ENCODE measurements around the gene LRRC42.
A peak's percentile ranks its signal among the peaks of the same experiment; 100 is the strongest.
"Not testable (repeated sequence)": the region's sequence is repeated elsewhere in the genome, so short reads cannot be mapped to it uniquely, and the experiment has no call there.

LRRC42 gene

GRCh38 chr1:53967409-53968124 is 21.4 kb downstream of the LRRC42 start:
- no peak for DNase-seq (ENCODE audit: low spot score)

GRCh38 chr1:53968125-53968513 is 22.0 kb downstream of the LRRC42 start:
- DNase-seq (ENCODE audit: low spot score), result no peak

GRCh38 chr1:53969323-53969722 is 23.2 kb downstream of the LRRC42 start:
- not testable (repeated sequence) for DNase-seq (ENCODE audit: low spot score)

DNA sequence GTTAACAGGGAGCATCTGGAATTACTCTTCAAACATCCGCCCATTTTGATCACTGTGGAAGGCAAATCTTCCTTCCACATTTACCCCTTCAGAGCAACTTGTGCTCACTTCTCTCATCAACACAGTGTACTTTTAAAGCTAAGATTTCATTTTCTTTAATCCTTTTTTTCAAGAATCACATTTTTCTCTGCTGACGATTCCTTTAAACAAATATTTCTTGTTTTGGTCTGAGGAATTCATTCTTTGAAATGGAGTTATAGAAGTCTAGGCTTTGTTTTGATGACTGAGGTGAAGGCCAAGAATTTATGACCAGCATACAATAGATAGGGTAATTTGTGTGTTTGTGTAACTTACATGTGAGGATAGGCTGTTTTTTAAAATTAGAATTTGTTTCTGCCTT is 25.6 kb downstream of the LRRC42 start:
- DNase-seq (ENCODE audit: low spot score), result no peak

DNA sequence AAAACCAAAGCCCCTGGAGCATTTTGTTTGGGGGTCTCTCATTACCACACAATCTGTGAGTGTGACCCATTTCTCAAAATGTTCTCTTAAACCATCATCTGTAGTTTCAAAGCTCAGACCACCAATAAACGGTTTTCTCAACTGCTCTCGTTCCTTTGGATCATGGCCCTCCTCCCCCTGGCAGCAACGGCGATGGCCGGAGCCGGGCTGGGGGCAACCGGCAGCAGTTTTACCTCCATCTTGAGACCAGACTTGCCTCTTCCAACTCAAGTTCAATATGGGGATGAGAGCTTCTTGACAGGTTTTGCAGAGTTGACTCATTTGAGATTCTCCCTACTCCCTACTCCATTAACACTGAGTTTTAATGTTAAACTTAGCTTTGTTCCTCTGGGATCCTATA is 29.7 kb downstream of the LRRC42 start:
- no peak for DNase-seq (ENCODE audit: low spot score)

DNA sequence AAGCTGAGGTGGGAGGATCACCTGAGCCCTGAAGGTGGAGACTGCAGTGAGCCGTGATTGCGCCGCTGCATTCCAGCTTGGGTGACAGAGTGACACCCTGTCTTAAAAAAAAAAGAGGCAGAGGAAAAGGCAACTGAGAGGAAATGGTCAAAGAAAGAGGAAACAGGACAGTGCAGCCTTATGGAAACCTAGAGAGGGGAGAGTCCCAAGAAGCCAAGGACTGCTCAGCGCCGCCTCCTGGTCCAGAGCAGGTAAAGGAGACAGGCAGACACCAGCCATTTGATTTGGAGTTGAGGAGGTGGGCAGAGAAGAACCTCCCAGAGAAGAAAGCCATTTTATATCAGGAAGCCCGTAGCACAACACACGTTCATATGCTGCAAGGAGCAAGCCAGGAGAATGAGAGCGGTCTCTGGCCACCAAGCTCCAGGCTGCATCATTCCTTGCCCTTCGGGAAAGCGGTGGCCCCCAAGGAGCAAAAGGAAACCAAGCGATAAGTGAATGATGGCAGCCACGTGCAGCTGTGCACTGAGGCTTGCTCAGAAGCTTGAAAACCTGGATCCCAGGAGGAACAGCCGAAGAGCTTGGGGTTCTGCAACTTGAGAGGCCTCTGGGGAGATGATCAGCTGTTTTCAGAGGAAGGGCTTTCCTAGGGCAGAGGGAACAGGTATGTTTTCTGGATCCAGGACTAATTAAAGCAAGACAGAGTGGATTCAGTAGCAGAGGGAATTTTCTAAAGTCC is 33.7 kb downstream of the LRRC42 start:
- DNase-seq (ENCODE audit: low spot score), result no peak

GRCh38 chr1:53981220-53981619 is 35.1 kb downstream of the LRRC42 start:
- no peak for DNase-seq (ENCODE audit: low spot score)

GRCh38 chr1:53982034-53982762 is 36.0 kb downstream of the LRRC42 start:
- peak; percentile 50 for DNase-seq (ENCODE audit: low spot score)

GRCh38 chr1:53982763-53983104 is 36.6 kb downstream of the LRRC42 start:
- DNase-seq (ENCODE audit: low spot score), result no peak

DNA sequence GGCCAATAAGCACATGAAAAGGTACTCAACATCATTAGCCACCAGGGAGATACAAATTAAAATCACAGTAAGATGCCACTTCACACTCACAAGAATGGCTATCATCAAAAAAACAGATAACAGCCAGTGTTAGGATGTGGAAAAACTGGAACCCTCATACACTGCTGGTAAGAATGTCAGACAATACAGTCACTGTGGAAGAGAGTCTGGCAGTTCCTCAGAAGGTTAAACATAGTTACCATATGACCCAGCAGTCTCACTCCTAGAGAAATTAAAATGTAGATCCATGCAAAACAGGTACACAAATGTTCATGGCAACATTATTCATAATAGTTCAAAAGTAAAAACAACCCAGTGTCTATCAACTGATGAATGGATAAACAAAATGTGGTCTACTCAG is 38.6 kb downstream of the LRRC42 start:
- DNase-seq (ENCODE audit: low spot score), result no peak

DNA sequence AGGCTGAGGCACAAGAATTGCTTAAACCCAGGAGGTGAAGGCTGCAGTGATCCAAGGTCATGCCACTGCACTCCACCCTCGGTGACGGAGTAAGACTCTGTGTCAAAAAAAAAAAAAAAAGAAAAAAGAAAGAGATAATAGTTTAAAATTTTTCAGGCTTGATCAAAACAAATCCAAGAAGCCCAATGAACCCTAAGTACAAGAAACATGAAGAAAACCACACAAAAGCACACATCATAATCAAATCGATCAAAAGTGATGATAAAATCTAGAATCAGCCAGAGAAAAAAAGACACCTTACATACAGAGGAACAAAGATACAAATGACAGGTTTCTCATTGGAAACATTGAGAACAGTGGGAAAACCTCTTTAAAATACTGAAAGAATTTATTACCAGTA is 40.3 kb downstream of the LRRC42 start:
- no peak for DNase-seq (ENCODE audit: low spot score)

DNA sequence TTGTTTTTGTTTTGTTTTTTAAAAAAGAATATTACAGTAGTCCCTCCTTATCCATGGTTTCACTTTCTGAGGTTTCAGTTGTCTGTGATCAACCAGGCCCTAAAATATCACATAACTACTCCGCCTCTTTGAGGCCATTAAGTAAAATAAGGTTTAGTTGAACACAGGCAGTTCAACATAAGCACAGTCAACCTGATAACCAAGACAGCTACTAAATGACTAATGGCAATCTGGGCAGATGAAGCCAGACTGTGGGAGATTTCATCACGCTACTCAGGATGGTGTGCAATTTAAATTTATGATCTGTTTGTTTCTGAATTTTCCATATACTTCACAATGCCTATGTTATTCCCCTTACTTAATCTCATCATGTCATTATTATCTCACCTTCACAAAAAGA is 41.7 kb downstream of the LRRC42 start:
- DNase-seq (ENCODE audit: low spot score), result no peak

DNA sequence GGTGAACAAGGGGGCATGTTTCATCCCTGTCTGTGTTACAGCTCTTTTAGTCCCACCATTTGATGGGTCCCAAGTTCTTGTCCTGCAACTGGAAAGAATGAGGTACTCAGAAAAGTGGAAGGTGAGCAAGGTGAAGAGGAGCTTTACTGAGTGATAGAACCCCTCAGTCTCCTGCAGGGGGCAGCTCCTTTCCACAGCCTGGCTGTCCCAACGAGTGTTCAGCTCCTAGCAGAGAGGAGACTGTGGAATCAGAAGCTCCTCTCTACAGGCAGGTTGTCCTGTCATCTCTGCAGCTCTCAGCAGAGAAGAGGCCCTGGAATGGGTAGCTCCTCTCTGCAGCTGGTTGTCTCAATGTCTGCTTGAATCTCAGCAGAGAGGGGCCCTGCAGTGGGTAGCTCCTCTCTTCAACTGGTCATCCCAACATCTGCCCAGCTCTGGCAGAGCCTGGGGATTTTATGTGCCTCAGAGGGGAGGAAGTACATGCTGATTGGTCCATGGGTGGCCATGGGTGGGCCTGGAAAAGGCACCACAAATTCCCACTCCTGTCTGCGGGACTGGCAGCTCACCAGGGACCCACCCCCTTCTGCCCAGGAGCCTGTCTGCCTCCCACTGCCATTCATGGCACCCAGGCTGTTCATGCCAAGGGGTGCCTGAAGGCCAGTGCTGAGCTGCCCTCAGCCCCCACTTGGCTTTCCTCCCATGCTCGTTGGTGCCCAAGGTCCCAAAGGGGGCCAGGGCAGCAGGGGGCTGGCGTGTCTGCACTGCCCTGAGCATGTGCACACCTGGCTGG is 46.1 kb downstream of the LRRC42 start:
- DNase-seq (ENCODE audit: low spot score), result no peak

DNA sequence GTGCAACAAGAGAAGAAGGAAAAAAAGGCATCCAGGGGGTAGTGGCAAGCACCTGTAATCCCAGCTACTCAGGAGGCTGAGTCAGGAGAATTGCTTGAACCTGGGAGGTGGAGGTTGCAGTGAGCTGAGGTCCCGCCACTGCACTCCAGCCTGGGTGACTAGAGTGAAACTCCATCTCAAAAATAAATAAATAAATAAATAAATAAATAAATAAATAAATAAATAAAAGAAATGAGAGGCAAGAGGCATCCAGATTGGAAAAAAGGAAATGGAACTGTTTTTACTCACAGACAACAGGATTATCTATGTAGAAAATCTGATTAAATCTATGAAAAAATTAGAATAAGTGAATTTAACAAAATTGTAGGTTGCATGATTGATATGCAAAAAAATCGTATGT is 48.4 kb downstream of the LRRC42 start:
- DNase-seq (ENCODE audit: low spot score), result not testable (repeated sequence)

GRCh38 chr1:53995683-53996082 is 49.5 kb downstream of the LRRC42 start:
- DNase-seq (ENCODE audit: low spot score), result no peak

- no peak for DNase-seq (ENCODE audit: low spot score)
These were observed 52.1 kb downstream of the LRRC42 start for GRCh38 chr1:53998223-53998622.

DNA sequence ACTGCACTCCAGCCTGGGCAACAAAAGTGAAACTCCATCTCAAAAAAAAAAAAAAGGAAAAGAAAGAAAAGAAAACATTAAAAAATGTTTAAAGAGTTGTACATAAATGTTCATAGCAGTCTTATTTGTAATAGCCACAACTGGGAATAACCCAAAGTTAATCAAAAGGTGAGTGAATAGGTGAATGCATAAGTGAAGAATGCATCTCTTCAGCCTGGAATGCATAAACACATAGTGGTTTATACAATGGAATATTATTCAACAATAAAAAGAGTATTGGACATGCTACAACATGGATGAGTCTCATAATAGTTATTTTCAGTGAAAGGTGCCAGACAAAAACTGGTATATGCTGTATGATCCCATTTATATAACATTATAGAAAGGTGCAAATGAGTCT is 53.8 kb downstream of the LRRC42 start:
- no peak for DNase-seq (ENCODE audit: low spot score)

DNA sequence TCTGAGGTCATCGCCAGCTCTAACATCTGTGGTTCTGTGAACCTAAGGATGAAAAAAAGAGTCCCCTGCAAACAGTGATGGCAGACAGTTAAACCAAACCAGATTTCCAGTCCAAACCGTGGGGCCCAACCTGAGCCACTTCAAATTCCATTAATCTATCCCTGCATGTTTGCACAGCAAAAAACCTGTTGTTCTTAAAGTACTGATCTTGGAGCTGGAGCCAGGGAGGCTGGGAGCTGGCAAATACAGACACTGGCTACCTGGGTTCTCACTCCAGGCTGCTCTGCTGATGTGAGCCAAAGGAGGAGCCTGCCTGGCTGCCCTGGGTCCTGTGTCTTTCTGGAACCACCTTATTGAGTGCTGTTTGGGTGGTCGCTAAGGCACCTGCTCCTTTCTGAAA is 55.4 kb downstream of the LRRC42 start:
- DNase-seq (ENCODE audit: low spot score), result no peak

DNA sequence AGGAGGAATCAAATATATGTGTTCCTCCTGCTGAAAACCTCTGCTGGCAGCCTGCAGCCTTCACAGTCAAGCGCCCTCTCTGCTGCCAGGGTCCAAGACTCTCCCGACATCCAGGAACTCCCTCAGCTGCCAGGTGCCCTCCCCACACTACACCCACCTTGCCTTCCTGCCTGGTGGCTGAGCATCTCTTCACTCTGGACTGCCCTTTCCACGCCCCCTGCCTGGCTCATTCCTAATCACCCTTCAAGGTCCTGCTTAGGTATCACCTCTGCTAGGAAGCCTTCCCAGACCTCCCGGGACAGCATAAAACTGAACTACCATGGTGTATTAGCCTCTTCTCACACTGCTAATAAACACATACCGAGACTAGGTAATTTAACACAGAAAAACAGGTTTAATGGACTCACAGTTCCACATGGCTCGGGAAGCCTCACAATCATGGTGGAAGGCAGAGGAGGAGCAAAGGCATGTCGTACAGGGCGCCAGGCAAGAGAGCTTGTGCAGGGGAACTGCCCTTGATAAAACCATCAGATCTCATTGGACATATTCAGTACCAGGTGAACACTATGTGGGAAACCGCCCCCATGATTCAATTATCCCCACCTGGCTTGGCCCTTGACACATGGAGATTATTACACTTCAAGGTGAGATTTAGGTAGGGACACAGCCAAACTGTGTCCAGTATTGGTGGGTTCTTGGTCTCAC is 56.5 kb downstream of the LRRC42 start:
- no peak for DNase-seq (ENCODE audit: low spot score)

- DNase-seq (ENCODE audit: low spot score), result no peak
These were observed 57.1 kb downstream of the LRRC42 start for GRCh38 chr1:54003249-54003646.

DNA sequence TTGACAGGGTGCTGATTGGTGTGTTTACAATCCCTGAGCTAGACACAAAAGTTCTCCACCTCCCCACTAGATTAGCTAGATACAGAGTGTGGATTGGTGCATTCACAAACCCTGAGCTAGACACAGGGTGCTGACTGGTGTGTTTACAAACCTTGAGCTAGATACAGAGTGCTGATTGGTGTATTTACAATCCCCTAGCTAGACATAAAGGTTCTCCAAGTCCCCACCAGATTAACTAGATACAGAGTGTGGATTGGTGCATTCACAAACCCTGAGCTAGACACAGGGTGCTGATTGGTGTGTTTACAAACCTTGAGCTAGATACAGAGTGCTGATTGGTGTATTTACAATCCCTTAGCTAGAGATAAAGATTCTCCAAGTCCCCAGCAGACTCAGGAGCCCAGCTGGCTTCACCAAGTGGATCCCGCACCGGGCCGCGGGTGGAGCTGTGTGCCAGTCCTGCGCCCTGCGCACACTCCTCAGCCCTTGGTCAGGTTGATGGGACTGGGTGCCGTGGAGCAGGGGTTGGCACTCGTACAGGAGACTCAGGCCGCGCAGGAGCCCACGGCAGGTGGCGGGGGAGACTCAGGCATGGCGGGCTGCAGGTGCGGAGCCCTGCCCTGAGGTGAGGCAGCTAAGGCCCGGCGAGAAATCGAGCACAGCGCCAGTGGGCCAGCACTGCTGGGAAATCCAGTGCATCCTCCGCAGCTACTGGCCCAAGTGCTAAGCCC is 57.8 kb downstream of the LRRC42 start:
- DNase-seq (ENCODE audit: low spot score), result not testable (repeated sequence)

Data from Ammon's horn (tissue), 1 donor.